Fibroblast of skin of left biceps (primary cell): Measurements from ENCODE around the gene RPS6KB1.
"Not testable (repeated sequence)": the region's sequence is repeated elsewhere in the genome, so short reads cannot be mapped to it uniquely, and the experiment has no call there.

Source experiments
- DNase-seq, 2 experiments: peaks; one replicate each; pipeline ENCODE4 v3.0.0-alpha.2; 2013; ENCODE audit warnings: low read depth in 2 of 2

RPS6KB1 gene

DNA sequence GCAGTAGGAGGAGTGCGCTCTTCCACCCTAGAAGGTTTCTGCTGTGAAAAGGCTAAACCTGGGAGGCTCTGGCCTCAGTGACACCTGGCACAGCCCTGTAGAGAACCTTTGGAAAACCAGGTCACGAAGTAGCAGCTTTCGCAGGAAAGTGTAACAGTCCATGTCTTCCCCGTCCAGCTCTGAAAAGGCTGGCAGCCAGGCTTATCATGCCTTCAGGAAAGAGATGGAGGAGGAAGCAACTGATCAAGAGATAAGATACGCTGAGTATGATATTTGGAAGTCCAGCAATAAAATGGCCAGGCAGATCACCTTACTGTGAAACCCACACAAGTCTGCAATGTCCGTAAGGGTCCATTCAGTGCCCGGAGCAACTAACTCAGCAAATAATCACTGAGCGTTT lies 22.4 kb upstream of the RPS6KB1 start:
- no peak for DNase-seq

DNA sequence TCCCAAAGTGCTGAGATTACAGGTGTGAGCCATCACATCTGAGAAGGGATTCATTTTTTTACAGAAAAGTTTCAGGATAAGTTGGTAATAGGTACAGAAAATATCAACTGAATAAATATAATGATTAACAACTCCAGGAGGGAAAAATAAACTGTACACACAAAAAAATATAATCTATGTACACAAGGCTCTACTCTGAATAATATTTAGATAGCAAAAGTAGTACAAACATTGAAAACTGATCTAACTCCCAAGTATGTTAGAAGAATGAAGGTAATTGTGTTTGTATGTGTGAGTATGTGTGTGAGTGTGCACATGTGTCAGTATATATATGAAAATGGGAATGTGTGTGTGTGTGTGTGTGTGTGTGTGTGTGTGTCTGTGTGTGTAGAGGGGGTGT lies 20.6 kb upstream of the RPS6KB1 start:
- no peak for DNase-seq

DNA sequence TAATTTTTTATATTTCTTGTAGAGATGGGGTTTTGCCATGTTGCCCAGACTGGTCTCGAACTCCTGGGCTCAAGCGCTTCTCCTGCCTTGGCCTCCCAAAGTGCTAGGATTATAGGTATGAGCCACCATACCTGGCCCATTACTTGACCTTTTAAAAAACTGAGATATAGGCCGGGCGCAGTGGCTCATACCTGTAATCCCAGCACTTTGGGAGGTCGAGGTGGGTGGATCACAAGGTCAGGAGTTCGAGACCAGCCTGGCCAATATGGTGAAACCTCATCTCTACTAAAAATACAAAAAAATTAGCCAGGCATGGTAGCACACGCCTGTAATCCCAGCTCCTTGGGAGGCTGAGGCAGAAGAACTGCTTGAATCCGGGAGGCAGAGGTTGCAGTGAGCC lies 19.5 kb upstream of the RPS6KB1 start:
- not testable (repeated sequence) for DNase-seq

DNA sequence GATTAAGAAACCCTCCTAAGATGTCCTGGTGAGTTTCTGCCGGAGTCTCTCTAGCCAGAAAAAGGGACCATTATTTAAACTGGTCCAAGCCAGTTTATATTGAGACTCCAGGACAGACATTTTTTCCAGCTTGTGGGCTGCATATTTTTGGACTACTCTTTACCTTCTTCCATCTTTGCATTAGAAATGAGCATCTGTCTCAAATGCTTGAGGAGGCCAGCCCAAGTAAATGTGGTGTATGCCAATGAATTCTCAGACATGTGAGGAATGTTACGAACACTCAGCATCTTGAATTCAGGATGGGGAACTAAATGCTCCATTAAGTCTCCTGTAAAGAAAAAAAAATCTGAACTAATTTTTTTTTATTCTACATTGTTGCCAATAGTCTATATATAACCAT lies 18.5 kb upstream of the RPS6KB1 start:
- no peak for DNase-seq

DNA sequence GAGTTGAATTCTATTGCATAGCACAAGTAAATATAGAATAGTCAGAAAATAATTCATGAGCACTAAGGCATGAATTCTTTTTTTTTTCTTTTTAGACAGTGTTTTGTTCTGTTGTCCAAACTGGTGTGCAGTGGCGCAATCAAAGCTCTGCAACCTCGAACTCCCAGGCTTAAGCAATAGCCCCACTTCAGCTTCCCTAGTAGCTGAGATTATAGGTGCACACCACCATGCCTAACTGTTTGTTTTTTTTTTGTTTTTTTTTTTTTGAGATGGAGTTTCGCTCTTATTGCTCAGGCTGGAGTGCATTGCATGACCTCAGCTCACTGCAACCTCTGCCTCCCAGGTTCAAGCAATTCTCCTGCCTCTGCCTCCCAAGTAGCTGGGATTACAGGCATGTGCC lies 16.8 kb upstream of the RPS6KB1 start:
- DNase-seq, result no peak

DNA sequence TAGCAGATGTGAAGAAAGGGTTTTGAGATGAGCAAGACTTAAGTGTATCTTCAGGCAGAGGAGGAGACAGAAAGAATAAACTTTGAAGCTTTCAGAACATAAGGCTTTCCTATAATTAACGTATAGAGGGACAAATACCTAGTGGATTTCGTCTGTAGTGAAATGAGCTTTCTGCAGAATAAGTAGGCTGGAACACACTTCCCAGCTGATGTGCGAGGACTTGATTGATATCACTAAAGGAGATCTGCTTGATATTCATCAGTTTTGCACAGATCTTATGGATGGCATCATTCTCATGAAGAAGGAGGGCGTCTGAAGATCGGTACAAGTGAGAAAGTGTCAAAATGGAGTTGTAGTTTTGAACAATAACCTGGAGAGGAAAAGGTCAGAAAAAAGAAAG lies 15.0 kb upstream of the RPS6KB1 start:
- DNase-seq, result no peak

DNA sequence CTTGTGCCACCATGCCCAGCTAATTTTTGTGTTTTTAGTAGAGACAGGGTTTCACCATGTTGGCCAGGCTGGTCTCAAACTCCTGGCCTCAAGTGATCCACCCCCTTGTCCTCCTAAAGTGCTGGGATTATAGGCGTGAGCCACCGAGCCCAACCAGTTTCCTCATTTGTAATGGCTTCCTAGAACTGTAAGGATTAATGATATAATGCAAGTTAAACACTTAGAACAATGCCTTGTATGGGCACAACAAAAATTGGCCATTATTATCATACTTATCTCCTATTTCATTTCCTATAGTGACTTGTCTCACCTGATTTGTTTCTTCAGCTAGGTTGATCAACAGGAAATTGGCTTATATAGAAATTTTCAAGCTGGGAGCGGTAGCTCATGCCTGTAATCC lies 14.3 kb upstream of the RPS6KB1 start:
- no peak for DNase-seq

DNA sequence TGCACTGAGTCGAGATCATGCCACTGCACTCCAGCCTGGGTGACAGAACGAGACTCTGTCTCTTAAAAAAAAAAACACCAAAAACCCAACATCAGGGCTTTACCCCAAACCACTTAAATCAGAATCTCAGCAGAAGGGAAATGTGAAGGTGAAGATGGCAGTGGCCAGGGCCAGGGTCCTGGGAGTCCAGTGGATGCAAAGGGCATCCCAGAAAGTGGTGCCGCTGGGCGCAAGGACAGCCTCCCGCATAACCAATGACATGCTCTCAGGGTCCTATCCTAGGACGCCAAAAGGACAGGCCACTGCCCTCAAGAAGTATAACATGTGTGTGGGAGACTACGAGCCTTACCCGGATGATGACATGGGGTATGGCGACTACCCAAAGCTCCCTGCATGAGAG lies 8.1 kb upstream of the RPS6KB1 start:
- DNase-seq, result no peak

DNA sequence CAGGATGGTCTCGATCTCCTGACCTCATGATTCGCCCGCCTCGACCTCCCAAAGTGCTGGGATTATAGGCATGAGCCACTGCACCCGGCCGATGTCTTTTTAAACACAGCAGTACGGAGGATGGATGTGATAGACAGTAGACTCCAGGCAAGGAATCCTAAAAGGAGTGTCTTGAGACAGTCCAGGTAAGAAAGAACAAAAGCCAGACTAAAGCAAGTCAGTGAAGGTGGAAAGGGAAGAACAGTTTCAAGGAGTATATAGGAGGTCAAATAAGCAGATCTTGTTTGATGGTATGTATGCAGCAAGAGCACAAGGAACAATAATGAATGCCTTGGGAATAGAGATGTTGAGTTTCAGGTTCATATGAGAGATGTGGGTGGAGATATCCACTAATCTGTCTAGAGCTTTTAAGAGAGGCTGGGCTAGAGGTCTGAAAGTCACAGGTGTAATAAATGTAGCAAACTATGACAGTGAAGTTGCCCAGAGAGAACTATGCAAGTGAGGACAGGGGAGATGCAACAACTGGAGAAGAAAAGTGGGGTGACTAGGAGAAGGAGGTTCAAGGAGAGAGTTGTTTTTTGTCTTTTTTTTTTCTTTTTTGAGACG lies 4.7 kb upstream of the RPS6KB1 start:
- no peak for DNase-seq

DNA sequence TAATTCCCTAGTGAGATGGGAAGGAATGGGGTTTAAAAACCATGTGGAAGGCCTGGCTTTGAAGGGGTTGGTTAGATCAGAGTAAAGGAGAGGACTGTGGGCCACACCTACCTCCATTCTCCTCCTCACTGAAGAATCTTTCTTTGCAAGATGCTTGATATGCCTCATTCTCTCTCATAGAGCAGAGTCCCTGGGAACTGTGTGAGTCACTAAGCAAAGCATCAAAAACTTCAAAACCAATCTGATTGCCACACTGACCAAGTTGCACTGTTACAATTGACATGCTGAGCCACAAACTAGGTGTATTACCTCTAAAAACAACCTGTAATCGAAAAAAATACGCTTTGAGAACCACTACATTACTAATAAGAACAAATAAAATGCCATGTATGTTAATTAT lies 2.2 kb upstream of the RPS6KB1 start:
- no peak for DNase-seq

DNA sequence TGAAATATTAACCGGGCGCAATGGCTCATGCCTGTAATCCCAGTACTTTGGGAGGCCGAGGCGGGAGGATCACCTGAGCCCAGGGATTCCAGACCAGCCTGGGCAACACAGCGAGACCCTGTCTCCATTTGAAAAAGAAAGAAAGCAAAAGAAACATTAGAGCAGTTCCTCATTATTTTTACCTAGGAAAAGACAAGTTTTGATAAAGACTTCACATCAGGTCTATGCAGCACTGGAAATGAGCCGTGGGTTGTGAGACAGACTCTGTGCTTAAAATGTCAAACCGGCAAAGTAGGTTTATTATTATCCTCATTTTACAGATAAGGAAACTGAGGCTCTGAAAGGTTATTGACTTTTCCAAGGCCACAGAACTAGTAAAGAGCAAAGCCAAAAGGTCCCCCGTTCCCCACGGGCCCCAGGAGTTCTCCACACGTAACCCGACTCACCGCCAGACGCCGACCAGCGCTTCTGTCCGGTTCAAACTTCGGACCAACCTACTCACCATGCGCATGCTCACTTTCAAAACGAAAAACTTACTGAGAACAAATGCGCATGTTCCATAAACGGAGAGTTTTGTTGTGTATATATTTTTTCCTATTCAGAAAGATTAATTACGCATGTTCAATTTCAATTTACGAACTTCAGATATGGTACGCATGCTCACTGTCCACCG lies 534 bp upstream of the RPS6KB1 start:
- DNase-seq, result no peak

DNA sequence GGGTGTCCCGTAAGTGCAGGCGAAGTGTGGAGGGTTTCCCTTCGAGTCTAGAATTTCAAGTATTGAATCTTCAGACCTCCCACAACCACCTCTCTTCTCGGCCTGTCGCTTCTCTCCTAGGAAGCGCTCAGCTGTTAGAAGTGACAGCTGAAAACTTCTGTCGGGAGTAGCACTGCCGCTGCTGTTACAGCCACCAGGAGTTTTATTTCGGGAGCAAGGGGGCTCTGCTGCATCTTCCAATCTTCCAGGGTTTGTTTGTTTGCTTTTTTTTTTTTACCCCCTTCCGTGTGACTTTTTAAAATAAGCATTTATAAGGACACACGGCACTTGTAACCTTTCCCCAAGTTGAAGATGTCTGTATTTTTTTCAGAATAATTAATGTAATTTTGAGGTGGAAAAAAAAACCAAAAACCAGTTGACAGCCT lies 767 bp downstream of the RPS6KB1 start:
- DNase-seq, result no peak

DNA sequence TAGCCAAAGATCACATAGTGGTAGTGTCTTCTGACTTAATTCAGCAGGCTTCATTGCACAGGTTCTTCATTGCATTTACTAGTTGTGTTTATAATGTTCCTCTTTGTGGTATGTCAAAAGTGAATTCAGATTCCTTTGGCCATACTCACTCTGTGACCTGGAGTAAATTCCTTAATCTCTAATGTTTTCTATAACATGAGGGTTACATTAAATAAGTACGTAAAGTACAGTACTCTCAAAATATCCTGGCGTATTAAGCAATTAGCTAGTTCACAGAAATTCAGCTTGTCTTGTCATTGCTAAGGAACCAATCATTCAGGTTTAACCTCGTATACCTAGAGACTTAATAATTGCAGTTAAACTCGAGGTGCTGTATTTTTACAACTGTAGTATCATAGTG lies 4.2 kb downstream of the RPS6KB1 start:
- peak; percentile 6 to 12 for DNase-seq

DNA sequence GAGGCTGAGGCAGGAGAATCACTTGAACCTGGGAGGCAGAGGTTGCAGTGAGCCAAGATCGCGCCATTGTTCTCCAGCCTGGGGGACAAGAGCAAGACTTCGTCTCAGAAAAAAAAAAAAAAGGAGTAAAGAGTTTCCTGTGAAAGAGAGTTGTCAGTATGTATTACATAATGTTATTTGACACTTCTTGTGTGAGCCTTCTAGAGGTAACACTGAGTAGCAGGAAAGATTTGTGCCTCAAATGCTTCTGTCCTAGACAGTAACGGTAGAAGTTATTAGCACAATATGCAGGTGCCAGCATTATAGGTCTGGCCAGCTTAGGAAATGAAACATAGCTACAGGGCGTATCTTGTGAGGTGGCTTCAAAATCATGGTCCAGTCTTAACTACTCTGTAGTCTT lies 6.2 kb downstream of the RPS6KB1 start:
- no peak for DNase-seq

DNA sequence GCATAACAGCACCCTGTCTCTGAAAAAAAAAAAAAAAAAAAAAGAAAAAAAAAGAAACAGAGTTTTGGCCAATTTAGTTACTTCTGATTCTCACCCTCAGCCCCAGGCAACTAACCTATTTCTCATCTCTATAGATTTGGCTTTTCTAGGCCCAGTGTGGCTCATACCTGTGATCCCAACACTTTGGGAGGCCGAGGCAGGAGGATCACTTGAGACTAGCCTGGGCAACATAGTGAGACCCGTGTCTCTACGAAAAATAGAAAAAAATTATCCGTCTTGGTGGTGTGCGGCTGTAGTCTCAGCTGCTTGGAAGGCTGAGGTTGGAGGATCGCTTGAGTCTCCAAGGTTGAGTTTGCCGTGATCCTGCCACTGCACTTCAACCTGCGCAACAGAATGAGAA lies 8.7 kb downstream of the RPS6KB1 start:
- no peak for DNase-seq

DNA sequence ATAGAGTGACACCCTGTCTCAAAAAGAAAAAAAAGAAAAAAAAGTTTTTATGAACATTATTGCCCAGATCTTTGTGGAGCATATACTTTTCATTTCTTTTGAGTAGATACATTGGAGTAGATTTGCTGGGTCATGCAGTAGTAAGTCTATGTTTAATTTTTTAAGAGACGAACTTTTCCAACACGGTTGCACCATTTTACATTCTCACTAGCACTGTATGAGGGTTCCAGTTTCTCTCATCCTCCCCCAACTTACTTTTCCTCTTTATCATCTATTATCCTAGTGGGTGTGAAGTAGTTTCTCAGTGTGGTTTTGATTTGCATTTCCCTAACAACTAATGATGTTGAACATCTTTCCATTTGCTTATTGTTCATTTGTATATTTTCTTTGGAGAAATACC lies 10.5 kb downstream of the RPS6KB1 start:
- DNase-seq, result no peak

DNA sequence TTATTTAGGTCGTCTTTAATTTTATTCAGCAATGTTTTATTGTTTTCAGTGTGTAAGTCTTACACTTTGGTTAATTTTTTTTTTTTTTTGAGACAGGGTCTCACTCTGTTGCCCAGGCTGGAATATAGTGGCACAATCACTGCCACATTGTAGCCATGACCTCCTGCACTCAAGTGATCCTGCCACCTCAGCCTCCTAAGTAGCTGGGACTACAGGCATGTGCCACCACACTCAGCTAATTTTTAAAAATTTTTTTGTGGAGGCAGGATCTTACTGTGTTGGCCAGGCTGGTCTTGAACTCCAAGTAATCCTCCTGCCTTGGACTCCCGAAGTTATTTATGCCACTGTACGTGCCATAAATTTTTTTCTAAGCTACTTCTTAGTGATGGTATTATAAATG lies 14.5 kb downstream of the RPS6KB1 start:
- DNase-seq, result no peak

DNA sequence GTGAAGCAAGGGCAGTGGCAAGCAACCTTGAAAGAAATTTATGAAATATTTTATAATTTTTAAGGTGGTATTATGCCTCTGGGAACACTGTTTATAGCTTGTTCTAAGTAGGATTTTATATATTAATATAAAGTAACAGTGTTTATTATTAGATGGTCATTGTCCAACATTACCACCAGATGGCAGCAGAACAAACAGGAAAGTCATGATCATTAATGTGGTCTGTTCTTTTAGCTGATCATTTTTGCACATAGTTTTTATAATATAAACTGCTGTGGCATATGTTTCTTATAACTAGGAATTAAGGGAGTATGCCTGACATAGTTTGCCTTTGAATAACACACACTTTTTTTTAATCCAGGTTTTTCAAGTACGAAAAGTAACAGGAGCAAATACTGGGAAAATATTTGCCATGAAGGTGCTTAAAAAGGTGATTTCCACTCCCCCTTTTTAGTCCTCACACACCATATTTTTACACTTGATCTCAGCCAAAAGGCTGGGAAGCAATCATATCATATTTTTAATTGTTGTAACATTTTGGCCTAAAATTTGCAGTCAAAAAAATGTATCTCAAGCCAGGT lies 21.4 kb downstream of the RPS6KB1 start:
- DNase-seq, result peak; percentile 23 to 25

DNA sequence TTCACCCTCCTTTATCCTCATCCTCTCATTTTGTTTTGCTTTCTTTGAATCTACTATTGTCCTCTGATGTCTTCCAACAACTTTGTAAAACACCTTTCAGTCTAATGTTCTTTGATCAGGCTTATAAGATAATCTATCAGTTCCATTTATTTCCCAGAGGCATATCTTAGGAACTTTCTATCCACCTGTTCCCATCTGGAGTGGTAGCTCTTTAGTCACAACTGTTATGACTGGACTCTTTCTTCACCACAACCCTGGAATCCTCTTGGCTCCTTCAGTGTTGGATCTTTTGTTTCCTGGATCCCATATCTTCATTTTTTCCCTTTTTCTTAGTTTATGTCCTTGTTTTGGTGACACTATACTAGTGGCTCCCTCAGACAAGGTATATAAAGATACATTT lies 23.5 kb downstream of the RPS6KB1 start:
- DNase-seq, result no peak

DNA sequence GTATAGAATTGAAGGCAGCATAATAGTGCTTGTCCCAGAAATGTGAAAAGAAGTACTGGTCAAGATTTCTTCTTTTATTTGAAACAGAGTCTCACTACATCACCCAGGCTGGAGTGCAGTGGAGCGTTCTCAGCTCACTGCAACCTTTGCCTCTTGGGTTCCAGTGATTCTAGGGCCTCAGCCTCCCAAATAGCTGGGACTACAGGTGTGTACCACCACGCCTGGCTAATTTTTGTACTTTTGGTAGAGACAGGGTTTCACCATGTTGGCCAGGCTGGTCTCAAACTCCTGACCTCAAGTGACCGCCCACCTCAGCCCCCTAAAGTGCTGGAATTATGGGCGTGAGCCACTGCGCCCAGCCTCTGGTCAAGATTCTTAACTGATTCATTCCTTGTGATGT lies 27.7 kb downstream of the RPS6KB1 start:
- DNase-seq, result not testable (repeated sequence)

DNA sequence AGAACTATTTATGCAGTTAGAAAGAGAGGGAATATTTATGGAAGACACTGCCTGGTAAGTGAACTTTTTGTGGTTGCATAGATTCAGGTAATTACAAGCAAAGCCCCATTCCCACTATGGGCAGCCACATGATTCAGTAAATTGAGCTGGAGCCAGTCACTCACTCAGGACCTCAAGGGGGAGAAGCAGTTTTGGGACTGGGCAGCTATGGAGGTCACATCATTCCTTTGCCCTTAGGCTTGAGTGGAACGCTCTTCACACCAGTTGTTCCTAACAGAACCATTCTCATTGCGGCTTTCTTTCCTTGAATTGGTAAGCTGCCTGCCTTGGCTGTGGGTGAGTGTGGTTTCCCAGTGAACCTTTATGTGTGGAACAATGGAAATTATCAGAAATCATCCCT lies 37.2 kb downstream of the RPS6KB1 start:
- not testable (repeated sequence) for DNase-seq

DNA sequence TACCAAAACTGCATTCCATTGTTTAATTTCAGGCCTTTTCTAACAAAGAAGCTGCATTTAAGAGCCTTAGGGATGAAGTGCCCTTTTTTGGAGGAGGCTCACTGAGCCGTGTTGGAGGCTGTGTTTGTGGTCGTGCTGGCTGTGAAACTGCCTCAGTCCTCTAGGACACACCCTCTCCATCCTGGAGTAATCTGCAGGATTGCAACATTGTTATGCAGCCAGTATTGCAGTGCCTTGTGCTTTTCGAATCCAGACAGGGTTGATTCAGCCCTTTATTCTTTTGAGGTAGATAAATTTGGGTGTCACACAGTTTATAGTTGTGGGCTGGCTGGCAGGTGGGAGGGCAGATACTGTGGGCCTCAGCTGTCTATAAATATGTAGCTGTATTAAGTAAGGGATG lies 37.8 kb downstream of the RPS6KB1 start:
- DNase-seq, result peak in 1 of 2 experiments; percentile 11

DNA sequence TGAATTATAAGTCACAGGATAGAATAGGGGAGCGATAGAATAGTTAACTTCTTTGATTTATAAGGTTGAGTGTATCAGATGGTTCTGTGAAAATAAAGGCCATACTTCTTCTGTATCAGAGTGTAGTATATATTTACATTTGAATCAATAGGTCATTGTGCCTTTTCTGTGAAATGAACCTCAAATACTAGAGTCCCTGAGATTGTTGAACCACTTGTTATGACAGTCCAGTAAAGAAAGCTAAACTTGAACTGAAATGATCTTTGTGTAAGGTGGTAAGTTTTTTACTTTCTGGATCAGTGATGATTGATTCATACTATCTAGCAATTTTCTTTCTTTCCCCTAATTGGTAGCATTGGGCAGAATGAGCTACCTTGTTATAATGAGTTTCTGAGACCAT lies 40.4 kb downstream of the RPS6KB1 start:
- DNase-seq, result not testable (repeated sequence)

DNA sequence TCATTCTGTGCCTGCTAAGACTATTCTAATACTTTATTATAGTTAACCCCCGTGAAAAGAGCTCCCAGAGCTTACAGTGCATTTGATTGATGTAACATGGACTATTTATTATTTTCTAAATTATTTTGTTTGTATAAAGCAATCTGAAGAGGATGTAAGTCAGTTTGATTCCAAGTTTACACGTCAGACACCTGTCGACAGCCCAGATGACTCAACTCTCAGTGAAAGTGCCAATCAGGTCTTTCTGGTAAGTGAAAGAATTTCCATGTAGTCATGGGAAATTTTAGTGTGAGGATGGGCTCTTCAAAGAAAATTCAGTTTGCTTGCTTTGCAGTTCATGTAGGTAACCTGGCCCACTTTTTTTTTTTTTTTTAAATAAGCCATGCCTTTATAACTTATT lies 47.8 kb downstream of the RPS6KB1 start:
- not testable (repeated sequence) for DNase-seq
